Effector memory CD4-positive, alpha-beta T cell (primary cell): ENCODE results near the gene SLC35F3.
"Not testable (repeated sequence)": the region's sequence is repeated elsewhere in the genome, so short reads cannot be mapped to it uniquely, and the experiment has no call there.

Experiments
- DNase-seq, 3 donors: peaks; one replicate each; pipeline ENCODE4 v3.0.0-alpha.2; 2020
- H3K27ac ChIP-seq: 2 replicates; pipeline ENCODE4 v1.7.0; 2013; ENCODE audit warnings: mild to moderate bottlenecking, low read length, moderate library complexity; ENCODE audit not compliant: insufficient read depth, poor library complexity, severe bottlenecking
- H3K27me3 ChIP-seq: replicated peaks from 2 replicates; pipeline ENCODE4 v1.7.0; 2013; ENCODE audit warnings: mild to moderate bottlenecking, low read length; ENCODE audit not compliant: insufficient read depth, control insufficient read depth, poor library complexity, severe bottlenecking
- H3K36me3 ChIP-seq: 2 replicates; pipeline ENCODE4 v1.7.0; 2013; ENCODE audit warnings: mild to moderate bottlenecking, low read length, moderate library complexity; ENCODE audit not compliant: control insufficient read depth, insufficient read depth
- H3K4me1 ChIP-seq: 2 replicates; pipeline ENCODE4 v1.7.0; 2013; ENCODE audit warnings: low read length, mild to moderate bottlenecking; ENCODE audit not compliant: control insufficient read depth, insufficient read depth, poor library complexity, severe bottlenecking
- H3K4me3 ChIP-seq: 2 replicates; pipeline ENCODE4 v1.7.0; 2013; ENCODE audit warnings: low read length, low read depth, mild to moderate bottlenecking; ENCODE audit not compliant: insufficient read depth, poor library complexity, severe bottlenecking
- H3K9me3 ChIP-seq: 2 replicates; pipeline ENCODE4 v1.7.0; 2013; ENCODE audit warnings: mild to moderate bottlenecking, low read length, moderate library complexity; ENCODE audit not compliant: control insufficient read depth

The SLC35F3 gene

GRCh38 chr1:234246638-234247116 lies 342.2 kb downstream of the SLC35F3 start:
- Histone ChIP-seq H3K27me3 (no peaks in the 10 kb centered on the region), H3K4me3 (no peak overlapping the region), H3K9me3 (no peaks in the 10 kb centered on the region), H3K36me3 (no peaks in the 10 kb centered on the region), H3K27ac (no peak overlapping the region), H3K4me1 (no peaks in the 10 kb centered on the region)
- no peak for DNase-seq

DNA sequence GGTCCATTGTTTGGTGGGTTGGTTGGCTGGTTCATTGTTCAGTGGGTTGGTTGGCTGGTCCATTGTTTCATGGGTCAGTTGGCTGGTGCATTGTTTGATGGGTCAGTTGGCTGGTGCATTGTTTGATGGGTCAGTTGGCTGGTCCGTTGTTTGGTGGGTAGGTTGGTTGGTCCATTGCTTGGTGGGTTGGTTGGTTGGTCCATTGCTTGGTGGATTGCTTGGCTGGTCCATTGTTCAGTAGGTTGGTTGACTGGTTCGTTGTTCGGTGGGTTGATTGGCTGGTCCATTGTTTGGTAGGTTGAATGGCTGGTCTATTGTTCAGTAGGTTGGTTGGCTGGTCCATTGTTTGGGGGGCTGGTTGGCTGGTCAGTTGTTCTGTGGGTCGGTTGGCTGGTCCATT lies 343.3 kb downstream of the SLC35F3 start:
- H3K4me1 ChIP-seq, H3K27me3 ChIP-seq, DNase-seq, H3K36me3 ChIP-seq, H3K27ac ChIP-seq, H3K9me3 ChIP-seq, H3K4me3 ChIP-seq: not testable (repeated sequence)

- DNase-seq, result no peak
- Histone ChIP-seq H3K4me1 (no peaks in the 10 kb centered on the region), H3K27me3 (no peaks in the 10 kb centered on the region), H3K36me3 (no peaks in the 10 kb centered on the region), H3K27ac (no peak overlapping the region), H3K9me3 (no peaks in the 10 kb centered on the region), H3K4me3 (no peak overlapping the region)
Measured at GRCh38 chr1:234250747-234251146, 346.3 kb downstream of the SLC35F3 start.

DNA sequence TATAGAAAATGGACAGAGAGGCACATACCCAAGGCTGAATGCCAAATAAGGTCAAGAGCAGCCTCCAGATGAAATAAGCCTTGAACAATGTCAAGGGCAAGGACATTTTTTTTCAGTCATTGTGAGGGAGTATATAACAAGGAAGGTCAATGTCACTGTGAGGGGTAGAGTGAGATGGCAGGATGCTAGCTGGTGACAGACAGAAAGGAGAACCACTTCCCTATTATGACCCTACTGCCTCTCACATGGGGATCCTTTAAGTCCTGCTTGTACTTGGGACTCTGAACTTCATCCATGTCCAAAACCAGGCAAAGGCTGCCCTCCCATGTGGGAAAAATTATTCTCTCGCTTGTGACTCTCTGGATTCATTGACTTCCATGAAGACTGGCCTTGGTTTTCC lies 349.3 kb downstream of the SLC35F3 start:
- H3K9me3 ChIP-seq, result no peaks in the 10 kb centered on the region
- no peak overlapping the region for H3K27ac ChIP-seq
- no peak for DNase-seq
- H3K4me1 ChIP-seq, result no peaks in the 10 kb centered on the region
- H3K4me3 ChIP-seq, result no peak overlapping the region
- H3K27me3 ChIP-seq, result no peaks in the 10 kb centered on the region
- no peaks in the 10 kb centered on the region for H3K36me3 ChIP-seq

GRCh38 chr1:234256359-234256758 lies 351.9 kb downstream of the SLC35F3 start:
- no peaks in the 10 kb centered on the region for H3K36me3 ChIP-seq
- no peaks in the 10 kb centered on the region for H3K4me1 ChIP-seq
- H3K9me3 ChIP-seq, result no peaks in the 10 kb centered on the region
- no peak overlapping the region for H3K4me3 ChIP-seq
- no peak for DNase-seq
- no peak overlapping the region for H3K27ac ChIP-seq
- H3K27me3 ChIP-seq, result no peaks in the 10 kb centered on the region

GRCh38 chr1:234258071-234258470 lies 353.6 kb downstream of the SLC35F3 start:
- Histone ChIP-seq H3K4me1 (no peaks in the 10 kb centered on the region), H3K9me3 (no peaks in the 10 kb centered on the region)

GRCh38 chr1:234260578-234260977 lies 356.1 kb downstream of the SLC35F3 start:
- no peaks in the 10 kb centered on the region for H3K4me1 ChIP-seq
- DNase-seq, result peak in 1 of 3 donors; percentile 2
- H3K27me3 ChIP-seq, result no peaks in the 10 kb centered on the region
- no peak overlapping the region for H3K27ac ChIP-seq
- H3K4me3 ChIP-seq, result no peak overlapping the region
- no peaks in the 10 kb centered on the region for H3K36me3 ChIP-seq
- H3K9me3 ChIP-seq, result no peaks in the 10 kb centered on the region

More at GRCh38 chr1:234258071-234258470, 353.6 kb downstream of the SLC35F3 start:
- Histone ChIP-seq H3K27me3 (no peaks in the 10 kb centered on the region), H3K36me3 (no peaks in the 10 kb centered on the region), H3K4me3 (no peak overlapping the region), H3K27ac (no peak overlapping the region)
- DNase-seq, result no peak

- H3K4me3 ChIP-seq, result no peak overlapping the region
- DNase-seq, result no peak
- H3K36me3 ChIP-seq, result no peaks in the 10 kb centered on the region
- H3K4me1 ChIP-seq, result no peaks in the 10 kb centered on the region
- H3K27ac ChIP-seq, result no peak overlapping the region
- no peaks in the 10 kb centered on the region for H3K27me3 ChIP-seq
- no peaks in the 10 kb centered on the region for H3K9me3 ChIP-seq
Measured at GRCh38 chr1:234261545-234261944, 357.1 kb downstream of the SLC35F3 start.

- Histone ChIP-seq H3K4me1 (no peaks in the 10 kb centered on the region), H3K9me3 (no peaks in the 10 kb centered on the region), H3K36me3 (no peaks in the 10 kb centered on the region), H3K27ac (no peak overlapping the region), H3K27me3 (no peaks in the 10 kb centered on the region), H3K4me3 (no peak overlapping the region)
- DNase-seq, result no peak
Measured at GRCh38 chr1:234262007-234262753, 357.7 kb downstream of the SLC35F3 start.

DNA sequence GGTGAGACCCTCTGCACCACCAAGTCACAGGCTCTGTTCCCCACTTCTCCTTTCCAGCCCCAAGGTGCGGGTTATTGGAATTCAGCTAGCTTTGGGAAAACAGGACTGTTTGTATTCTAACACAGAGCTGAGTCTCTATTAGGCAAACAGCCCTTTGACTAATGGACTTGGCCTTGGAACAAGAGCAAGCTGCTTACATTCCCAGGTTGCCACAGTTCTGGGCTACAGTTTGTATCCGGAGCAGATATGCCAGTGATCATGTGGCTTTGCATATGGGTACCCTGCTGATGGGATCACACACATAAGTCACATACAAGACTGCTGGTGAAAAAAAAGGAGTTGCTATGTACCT lies 358.3 kb downstream of the SLC35F3 start:
- no peak overlapping the region for H3K4me3 ChIP-seq
- no peaks in the 10 kb centered on the region for H3K27me3 ChIP-seq
- H3K27ac ChIP-seq, result no peak overlapping the region
- DNase-seq, result no peak
- H3K4me1 ChIP-seq, result no peaks in the 10 kb centered on the region
- H3K36me3 ChIP-seq, result no peaks in the 10 kb centered on the region
- H3K9me3 ChIP-seq, result no peaks in the 10 kb centered on the region
